KMS-11 (cell line): ENCODE data around the gene APOL3.

Experiments
- H2AFZ ChIP-seq: fragments of 200-600 bp; sonication (generic); 2 replicates; pipeline ENCODE4 v1.6.1; 2016; ENCODE audit warnings: antibody characterized with exemption, mixed run types, low read depth
- H3K27ac ChIP-seq: fragments of 200-600 bp; sonication (generic); 2 replicates; pipeline ENCODE4 v1.6.1; 2016; ENCODE audit warnings: mild to moderate bottlenecking, mixed run types
- H3K27me3 ChIP-seq: fragments of 200-600 bp; sonication (generic); 2 replicates; pipeline ENCODE4 v1.6.1; 2017; ENCODE audit warnings: mild to moderate bottlenecking, low read depth, mixed run types, moderate library complexity; ENCODE audit not compliant: insufficient read depth
- H3K36me3 ChIP-seq: fragments of 200-600 bp; sonication (generic); 2 replicates; pipeline ENCODE4 v1.6.1; 2017; ENCODE audit warnings: mild to moderate bottlenecking, mixed run types; ENCODE audit not compliant: insufficient read depth
- H3K4me1 ChIP-seq: fragments of 200-600 bp; sonication (generic); 2 replicates; pipeline ENCODE4 v1.6.1; 2016; ENCODE audit warnings: mild to moderate bottlenecking, low read depth, mixed run types; ENCODE audit not compliant: poor library complexity, severe bottlenecking
- H3K4me2 ChIP-seq: fragments of 200-600 bp; sonication (generic); 2 replicates; pipeline ENCODE4 v1.7.0; 2016; ENCODE audit warnings: mild to moderate bottlenecking, mixed run types
- H3K4me3 ChIP-seq: fragments of 200-600 bp; sonication (generic); IDR thresholded peaks from 2 replicates; pipeline ENCODE4 v1.6.1; 2017; ENCODE audit warnings: low read depth, low read length, mixed read lengths; ENCODE audit not compliant: insufficient read depth
- H3K79me2 ChIP-seq: fragments of 200-600 bp; sonication (generic); 2 replicates; pipeline ENCODE4 v1.6.1; 2016; ENCODE audit warnings: low read depth, mixed run types; ENCODE audit not compliant: insufficient read depth
- H3K9ac ChIP-seq: fragments of 200-600 bp; sonication (generic); 2 replicates; pipeline ENCODE4 v1.6.1; 2016; ENCODE audit warnings: mild to moderate bottlenecking, mixed run types
- H4K20me1 ChIP-seq: fragments of 200-600 bp; sonication (generic); 2 replicates; pipeline ENCODE4 v1.6.1; 2016; ENCODE audit warnings: mild to moderate bottlenecking, mixed run types; ENCODE audit not compliant: insufficient read depth
- CTCF ChIP-seq: fragments of 200-600 bp; sonication (generic); conservative IDR thresholded peaks from 2 replicates; pipeline ENCODE4 v1.6.1; 2017; ENCODE audit warnings: low read depth, mild to moderate bottlenecking, antibody characterized with exemption, low read length, moderate library complexity, mixed read lengths

The APOL3 gene

GRCh38 chr22:36147196-36147791 lies 13.3 kb downstream of the APOL3 start:
- Histone ChIP-seq H3K27me3 (no peaks in the 10 kb centered on the region), H3K4me1 (no peaks in the 10 kb centered on the region), H3K36me3 (no peaks in the 10 kb centered on the region), H2AFZ (no peak overlapping the region), H3K27ac (no peak overlapping the region), H3K4me2 (no peak overlapping the region), H3K4me3 (no peak overlapping the region), H3K9ac (no peak overlapping the region), H3K79me2 (no peaks in the 10 kb centered on the region), H4K20me1 (no peaks in the 10 kb centered on the region)
- no peak for TF ChIP-seq CTCF

GRCh38 chr22:36145881-36146280 lies 14.7 kb downstream of the APOL3 start:
- Histone ChIP-seq H3K27me3 (no peaks in the 10 kb centered on the region), H2AFZ (no peak overlapping the region), H3K79me2 (no peaks in the 10 kb centered on the region), H3K4me3 (no peak overlapping the region), H3K36me3 (no peaks in the 10 kb centered on the region), H4K20me1 (no peaks in the 10 kb centered on the region), H3K9ac (no peak overlapping the region), H3K4me2 (no peak overlapping the region), H3K4me1 (no peaks in the 10 kb centered on the region), H3K27ac (no peak overlapping the region)
- no peak for TF ChIP-seq CTCF

- Histone ChIP-seq H3K27ac (no peak overlapping the region), H3K27me3 (no peaks in the 10 kb centered on the region), H2AFZ (no peak overlapping the region), H3K9ac (no peak overlapping the region), H3K79me2 (no peaks in the 10 kb centered on the region), H3K4me2 (no peak overlapping the region), H3K4me3 (no peak overlapping the region), H4K20me1 (no peaks in the 10 kb centered on the region), H3K4me1 (no peaks in the 10 kb centered on the region), H3K36me3 (no peaks in the 10 kb centered on the region)
- TF ChIP-seq CTCF = peak; percentile 67
Measured at GRCh38 chr22:36144886-36145541, 15.5 kb downstream of the APOL3 start.

GRCh38 chr22:36143956-36144355 lies 16.6 kb downstream of the APOL3 start:
- H3K27me3 ChIP-seq = no peaks in the 10 kb centered on the region
- no peak overlapping the region for H2AFZ ChIP-seq
- no peak for TF ChIP-seq CTCF
- no peaks in the 10 kb centered on the region for H3K4me1 ChIP-seq
- H3K4me3 ChIP-seq = no peak overlapping the region
- no peak overlapping the region for H3K4me2 ChIP-seq
- H3K36me3 ChIP-seq = no peaks in the 10 kb centered on the region
- no peak overlapping the region for H3K27ac ChIP-seq
- no peaks in the 10 kb centered on the region for H4K20me1 ChIP-seq
- no peaks in the 10 kb centered on the region for H3K79me2 ChIP-seq
- H3K9ac ChIP-seq = no peak overlapping the region
